Measurements from ENCODE around the gene HEPN1.

DNA sequence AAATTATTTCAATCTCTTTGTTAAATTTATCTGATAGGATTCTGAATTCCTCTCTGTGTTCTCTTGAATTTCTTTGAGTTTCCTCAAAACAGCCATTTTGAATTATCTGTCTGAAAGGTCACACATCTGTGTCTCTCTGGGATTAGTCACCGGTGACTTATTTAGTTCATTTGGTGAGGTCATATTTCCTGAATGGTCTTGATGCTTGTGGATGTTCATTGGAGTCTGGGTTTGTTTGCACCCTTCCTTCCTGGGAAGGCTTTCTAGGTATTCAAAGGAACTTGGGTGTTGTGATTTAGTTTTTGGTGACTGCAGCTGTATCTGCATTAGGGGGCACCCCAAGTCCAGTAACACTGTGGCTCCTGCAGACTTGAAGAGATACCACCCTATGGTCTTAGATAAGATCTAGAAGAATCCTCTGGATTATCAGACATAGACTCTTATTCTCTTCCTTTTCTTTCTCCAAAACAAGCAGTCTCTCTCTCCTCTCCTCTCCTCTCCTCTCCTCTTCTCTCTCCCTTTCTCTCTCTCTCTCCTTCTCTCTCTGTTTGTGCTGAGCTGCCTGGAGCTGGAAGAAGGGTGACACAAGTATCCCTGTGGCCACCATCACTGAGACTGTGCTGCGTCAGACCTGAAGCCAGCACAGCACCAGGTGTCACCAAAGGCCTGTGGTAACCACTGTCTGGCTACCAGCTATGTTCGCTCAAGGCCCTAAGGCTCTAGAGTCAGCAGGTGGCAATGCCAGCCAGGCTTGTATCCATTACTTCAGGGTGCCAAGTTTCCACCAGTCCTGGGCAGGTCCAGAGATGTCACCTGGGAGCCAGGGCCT is 3.3 kb upstream of the HEPN1 start:
- TF ChIP-seq, protein P1, sequence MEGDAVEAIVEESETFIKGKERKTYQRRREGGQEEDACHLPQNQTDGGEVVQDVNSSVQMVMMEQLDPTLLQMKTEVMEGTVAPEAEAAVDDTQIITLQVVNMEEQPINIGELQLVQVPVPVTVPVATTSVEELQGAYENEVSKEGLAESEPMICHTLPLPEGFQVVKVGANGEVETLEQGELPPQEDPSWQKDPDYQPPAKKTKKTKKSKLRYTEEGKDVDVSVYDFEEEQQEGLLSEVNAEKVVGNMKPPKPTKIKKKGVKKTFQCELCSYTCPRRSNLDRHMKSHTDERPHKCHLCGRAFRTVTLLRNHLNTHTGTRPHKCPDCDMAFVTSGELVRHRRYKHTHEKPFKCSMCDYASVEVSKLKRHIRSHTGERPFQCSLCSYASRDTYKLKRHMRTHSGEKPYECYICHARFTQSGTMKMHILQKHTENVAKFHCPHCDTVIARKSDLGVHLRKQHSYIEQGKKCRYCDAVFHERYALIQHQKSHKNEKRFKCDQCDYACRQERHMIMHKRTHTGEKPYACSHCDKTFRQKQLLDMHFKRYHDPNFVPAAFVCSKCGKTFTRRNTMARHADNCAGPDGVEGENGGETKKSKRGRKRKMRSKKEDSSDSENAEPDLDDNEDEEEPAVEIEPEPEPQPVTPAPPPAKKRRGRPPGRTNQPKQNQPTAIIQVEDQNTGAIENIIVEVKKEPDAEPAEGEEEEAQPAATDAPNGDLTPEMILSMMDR (conservative IDR thresholded peaks at IDR 0.05; ENCODE audit: low read depth, low read length): no peak
- no peak for TF ChIP-seq EZH2 (IDR thresholded peaks at IDR 0.05; ENCODE audit: borderline replicate concordance, low read depth, low read length, poor library complexity, severe bottlenecking)

Data from A673 (cell line).